Right lobe of liver (tissue), 6 donors: ENCODE results near the gene TNFAIP1. TPM values are rescaled to one million over a fixed set of nuclear protein-coding genes. Genes with fewer than 3 reads are reported as not detected.
A peak's percentile ranks its signal among the peaks of the same experiment; 100 is the strongest.

ENCODE experiments used
- ATAC-seq, 4 donors: fragments of 200-7000 bp; cut with Tn5 transposase; one replicate each; pipeline ENCODE4 v1.9.1; 2020; ENCODE audit warnings: mild to moderate bottlenecking in 4 of 4, moderate library complexity in 4 of 4
- DNase-seq, 3 donors: peaks; one replicate each; pipeline ENCODE4 v3.0.0-alpha.2; 2020
- H3K27ac ChIP-seq, 3 donors: fragments of 200-600 bp; one replicate each; pipeline ENCODE4 v1.8.0; 2022
- H3K27me3 ChIP-seq, 2 donors: fragments of 200-600 bp; one replicate each; pipeline ENCODE4 v1.8.0; 2022
- H3K36me3 ChIP-seq, 4 donors: fragments of 200-600 bp; sonication (generic) in 1 of 4; one replicate each; pipeline versions ENCODE4 v1.5.1 to v1.8.0; 2017 to 2022; ENCODE audit warnings: control low read depth in 1 of 4
- H3K4me1 ChIP-seq, 4 donors: fragments of 200-600 bp; sonication (generic) in 1 of 4; one replicate each; pipeline versions ENCODE4 v1.5.1 to v1.8.0; 2017 to 2022; ENCODE audit warnings: control low read depth in 1 of 4
- H3K4me3 ChIP-seq, 3 donors: fragments of 200-600 bp; one replicate each; pipeline ENCODE4 v1.8.0; 2022
- H3K9me3 ChIP-seq, 4 donors: fragments of 200-600 bp; sonication (generic) in 1 of 4; one replicate each; pipeline versions ENCODE4 v1.5.1 to v1.8.0; 2017 to 2022; ENCODE audit warnings: control low read depth in 1 of 4
- CTCF ChIP-seq, 4 donors: fragments of 200-600 bp in 3 of 4; fragments of 450-650 bp in 1 of 4; IDR thresholded peaks; one replicate each; pipeline versions ENCODE4 v1.5.1 to v1.8.0; 2016 to 2022; ENCODE audit warnings: antibody characterized with exemption in 4 of 4, mild to moderate bottlenecking in 2 of 4
- POLR2A ChIP-seq: fragments of 450-650 bp; IDR thresholded peaks from one replicate; pipeline ENCODE4 v1.6.1; 2017; ENCODE audit warnings: antibody characterized with exemption, mild to moderate bottlenecking
- WGBS: methylation state at CpG from one replicate; pipeline ENCODE4 v1.1.6; 2018; ENCODE audit warnings: low coverage, low lambda C conversion rate; ENCODE audit not compliant: insufficient coverage; ENCODE audit errors: missing lambda C conversion rate; 5-methylcytosine and 5-hydroxymethylcytosine counted together
- intact Hi-C, 2 donors: fragments of 100-400 bp; cut with DNase I; formaldehyde crosslinking; loops; one replicate each; pipeline versions ENCODE4 v1.11.2 to v1.14.1; 2022
- total RNA-seq, 6 experiments: library from RNA; depleted of rRNA in 2 of 6; stranded (reverse); fragments of >200 nt in 2 of 6; fragmentation: NEBNext Ultra II Directional in 3 of 6; extraction: Animal tissue kit (Norgen Biotek cat#: 25700) in 3 of 6; gene quantifications; one replicate each; pipeline versions ENCODE4 v1.1.0 to v1.2.4, GENCODE V29; 2016 to 2023
- donor health status: DM: no; HTN: yes; CAD: no.
- donor health status: DM: no; HTN: no; CAD: no.
- donor health status: DM: no; HTN: no; CAD: no.
- donor health status: DM: no; HTN: yes; CAD: no.
- donor health status: DM: no; HTN: yes; CAD: no.

The TNFAIP1 gene
- total RNA-seq, 6 experiments from 2014 or later = 32.3 to 87.6 (median 38.2) TPM

GRCh38 chr17:28384281-28385036 lies 48.9 kb downstream of the TNFAIP1 start:
- intact Hi-C loops = no loop called here
- Histone ChIP-seq H3K27ac (peak overlapping the region in 1 of 3 donors; percentile 21), H3K27me3 (no peaks in the 10 kb centered on the region), H3K4me1 (peaks cover 0 to 25% (median 0%) of the 10 kb centered on the region in 4 donors), H3K36me3 (peaks cover 0 to 3% (median 0%) of the 10 kb centered on the region in 4 donors), H3K4me3 (peak overlapping the region; percentile 48 to 61 (median 57)), H3K9me3 (no peaks in the 10 kb centered on the region)
- peak; percentile 79 to 88 (median 82) for ATAC-seq
- TF ChIP-seq POLR2A = peak; percentile 42
- TF ChIP-seq CTCF (IDR thresholded peaks at IDR 0.05) = no peak
- DNase-seq = peak; percentile 82 to 87 (median 83)
- 5% methylated on average over 11 of the region's 56 CpGs for WGBS

GRCh38 chr17:28385037-28385400 lies 49.5 kb downstream of the TNFAIP1 start:
- DNase-seq = peak in 1 of 3 donors; percentile 58
- ATAC-seq = peak; percentile 25 to 47 (median 38)
- TF ChIP-seq CTCF (IDR thresholded peaks at IDR 0.05) (no peak), POLR2A (no peak)
- H3K27ac ChIP-seq = no peak overlapping the region
- WGBS = 60% methylated on average over 2 of the region's 29 CpGs
- intact Hi-C loops = no loop called here
- H3K27me3 ChIP-seq = no peaks in the 10 kb centered on the region
- H3K36me3 ChIP-seq = peaks cover 0 to 8% (median 0%) of the 10 kb centered on the region in 4 donors
- no peaks in the 10 kb centered on the region for H3K9me3 ChIP-seq
- peak overlapping the region; percentile 48 to 61 (median 57) for H3K4me3 ChIP-seq
- H3K4me1 ChIP-seq = peaks cover 0 to 25% (median 0%) of the 10 kb centered on the region in 4 donors

GRCh38 chr17:28385406-28385805 lies 49.8 kb downstream of the TNFAIP1 start:
- WGBS = 89% methylated on average over 7 of the region's 8 CpGs
- intact Hi-C loops = no loop called here
- Histone ChIP-seq H3K9me3 (no peaks in the 10 kb centered on the region), H3K4me3 (peak overlapping the region; percentile 48 to 61 (median 57)), H3K4me1 (peaks cover 0 to 21% (median 0%) of the 10 kb centered on the region in 4 donors), H3K27me3 (no peaks in the 10 kb centered on the region), H3K27ac (no peak overlapping the region), H3K36me3 (peaks cover 0 to 8% (median 0%) of the 10 kb centered on the region in 4 donors)
- TF ChIP-seq POLR2A (no peak), CTCF (IDR thresholded peaks at IDR 0.05) (no peak)
- ATAC-seq (no peak), DNase-seq (peak in 1 of 3 donors; percentile 41)

GRCh38 chr17:28386391-28386790 lies 50.8 kb downstream of the TNFAIP1 start:
- Histone ChIP-seq H3K27me3 (no peaks in the 10 kb centered on the region), H3K36me3 (peaks cover 0 to 14% (median 3%) of the 10 kb centered on the region in 4 donors), H3K4me1 (peaks cover 0 to 11% (median 0%) of the 10 kb centered on the region in 4 donors), H3K9me3 (no peaks in the 10 kb centered on the region), H3K27ac (no peak overlapping the region), H3K4me3 (no peak overlapping the region)
- intact Hi-C loops = no loop called here
- no peak for DNase-seq
- TF ChIP-seq POLR2A (no peak), CTCF (IDR thresholded peaks at IDR 0.05) (no peak)
- ATAC-seq = no peak
